DLD1 (cell line): ENCODE measurements around the gene CDV3.
"Not testable (repeated sequence)": the region's sequence is repeated elsewhere in the genome, so short reads cannot be mapped to it uniquely, and the experiment has no call there.

Experiments
- in situ Hi-C: cut with HindIII; loops from 2 replicates; pipeline ENCODE4 v1.10.0; 2017; ENCODE audit warnings: low sequenced_read_pairs

CDV3 gene

DNA sequence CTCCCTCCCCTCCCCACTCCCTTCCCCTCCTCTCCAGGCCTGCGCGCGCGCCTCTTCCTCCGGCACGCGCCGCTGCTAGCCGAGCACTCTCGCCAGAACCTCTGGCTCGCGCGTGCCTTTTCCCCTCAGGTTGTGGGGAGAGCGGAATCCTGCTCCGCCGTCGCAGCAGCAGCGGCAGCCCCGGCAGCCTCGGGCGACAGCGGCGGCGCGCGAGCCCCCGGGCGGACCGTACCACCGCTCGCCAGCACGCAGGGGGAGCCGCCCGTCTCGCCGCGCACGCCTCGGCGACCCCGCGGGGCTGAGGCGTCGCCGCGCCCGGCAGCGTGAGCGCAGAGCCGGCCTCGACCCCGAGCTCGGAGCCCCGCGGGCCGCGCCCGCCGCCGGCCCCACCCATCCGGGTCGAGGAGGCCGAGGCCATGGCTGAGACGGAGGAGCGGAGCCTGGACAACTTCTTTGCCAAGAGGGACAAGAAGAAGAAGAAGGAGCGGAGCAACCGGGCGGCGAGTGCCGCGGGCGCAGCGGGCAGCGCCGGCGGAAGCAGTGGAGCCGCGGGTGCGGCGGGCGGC, at the start of gene CDV3:
Gene CDV3 (plus strand): TSS at position 58 of the 566 bp plus-strand sequence. CDS start 359 bp downstream, at position 417.
- in situ Hi-C loops = no loop called here

DNA sequence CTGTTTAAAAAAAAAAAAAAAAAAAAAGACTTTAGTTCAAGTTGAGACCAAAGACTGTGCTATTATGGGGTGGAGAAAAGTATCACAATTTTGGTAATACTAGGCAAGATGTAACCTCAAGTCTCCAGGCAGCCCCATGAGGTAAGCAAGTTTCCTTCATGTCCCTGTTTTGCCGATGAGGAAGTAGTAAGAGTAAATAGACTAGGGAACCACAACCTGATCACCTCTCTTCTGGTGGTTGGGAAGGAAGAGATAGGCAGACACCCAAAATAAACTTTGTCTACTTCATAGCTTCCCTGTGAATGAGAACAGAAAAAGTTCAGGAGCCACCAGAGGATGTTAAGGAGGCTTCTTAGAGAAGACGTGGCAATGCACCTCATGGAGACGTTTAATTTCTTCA, 49.7 kb upstream of the CDV3 start:
- in situ Hi-C loops = not testable (repeated sequence)

GRCh38 chr3:133525435-133525834, 48.1 kb upstream of the CDV3 start:
- in situ Hi-C loops = no loop called here

GRCh38 chr3:133527081-133527715, 46.3 kb upstream of the CDV3 start:
- in situ Hi-C loops = no loop called here

DNA sequence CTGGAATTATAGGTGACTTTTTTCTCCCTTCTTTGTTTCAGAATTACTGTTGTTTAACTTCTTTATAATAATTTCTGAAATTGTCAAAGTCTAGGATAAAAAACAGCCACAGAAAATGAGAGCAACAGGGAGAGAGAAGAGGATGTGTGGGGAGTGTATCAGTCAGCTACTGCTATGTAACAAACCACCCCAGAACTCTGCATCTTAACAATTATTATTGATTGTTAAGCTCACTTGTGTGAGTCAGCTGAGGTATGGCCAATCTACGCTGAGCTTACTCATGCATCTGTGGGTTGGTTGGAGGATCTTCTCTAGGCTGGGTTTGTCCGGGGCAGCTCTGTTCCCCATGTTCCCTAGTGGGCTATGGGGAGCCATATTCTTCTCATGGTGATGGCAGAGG, 43.7 kb upstream of the CDV3 start:
- in situ Hi-C loops = no loop called here

DNA sequence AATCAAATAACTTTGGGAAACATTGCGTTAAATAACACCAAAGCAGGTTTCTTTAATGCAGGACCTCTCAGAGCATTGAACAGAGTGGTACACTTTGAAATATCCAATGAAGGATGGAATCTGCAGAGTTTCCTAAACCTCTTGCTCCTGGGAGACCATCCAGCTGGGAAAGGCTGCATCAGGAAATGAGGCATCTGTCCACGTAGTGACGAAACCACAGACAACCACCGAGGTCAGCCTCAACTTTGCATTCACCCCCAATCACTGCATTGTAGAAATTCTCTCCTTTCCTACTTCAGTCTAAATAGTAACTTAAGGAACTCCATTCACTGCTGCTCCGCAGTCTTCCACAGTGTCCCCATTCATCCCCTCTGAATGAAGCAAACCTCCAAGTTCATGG, 41.5 kb upstream of the CDV3 start:
- in situ Hi-C loops = no loop called here

DNA sequence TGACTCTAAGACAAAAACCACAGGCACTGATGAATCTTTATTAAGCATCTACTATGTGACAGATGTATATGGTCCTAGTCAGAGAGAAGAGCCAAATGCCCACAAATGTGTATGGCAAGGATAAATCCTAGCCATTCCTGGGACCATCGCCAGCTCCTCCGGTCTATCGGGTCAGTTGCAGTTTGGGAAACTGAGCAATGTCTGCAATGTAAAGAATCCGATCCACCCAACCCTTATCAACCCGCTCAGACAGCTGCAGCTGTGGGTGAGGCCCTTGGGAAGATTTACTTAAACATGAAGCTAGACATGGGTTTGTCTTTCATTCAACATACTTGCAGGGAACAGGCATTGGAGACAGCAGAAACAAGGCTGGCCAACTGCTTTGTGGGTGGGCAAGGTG, 40.5 kb upstream of the CDV3 start:
- in situ Hi-C loops = no loop called here

GRCh38 chr3:133535971-133536881, 37.3 kb upstream of the CDV3 start:
- in situ Hi-C loops = no loop called here

DNA sequence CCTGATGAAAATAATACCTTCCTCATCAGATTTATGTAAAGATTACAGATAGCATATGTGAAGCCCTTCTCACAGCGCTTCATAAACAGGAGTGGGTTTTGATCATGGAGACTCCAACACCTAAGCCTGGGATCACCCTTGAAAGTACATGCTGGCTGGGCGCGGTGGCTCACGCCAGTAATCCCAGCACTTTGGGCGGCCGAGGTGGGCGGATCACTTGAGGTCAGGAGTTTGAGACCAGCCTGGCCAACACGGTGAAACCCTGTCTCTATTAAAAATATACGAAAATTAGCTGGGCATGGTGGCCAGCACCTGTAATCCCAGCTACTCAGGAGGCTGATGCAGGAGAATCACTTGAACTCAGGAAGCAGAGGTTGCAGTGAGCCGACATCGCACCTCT, 36.4 kb upstream of the CDV3 start:
- in situ Hi-C loops = not testable (repeated sequence)

DNA sequence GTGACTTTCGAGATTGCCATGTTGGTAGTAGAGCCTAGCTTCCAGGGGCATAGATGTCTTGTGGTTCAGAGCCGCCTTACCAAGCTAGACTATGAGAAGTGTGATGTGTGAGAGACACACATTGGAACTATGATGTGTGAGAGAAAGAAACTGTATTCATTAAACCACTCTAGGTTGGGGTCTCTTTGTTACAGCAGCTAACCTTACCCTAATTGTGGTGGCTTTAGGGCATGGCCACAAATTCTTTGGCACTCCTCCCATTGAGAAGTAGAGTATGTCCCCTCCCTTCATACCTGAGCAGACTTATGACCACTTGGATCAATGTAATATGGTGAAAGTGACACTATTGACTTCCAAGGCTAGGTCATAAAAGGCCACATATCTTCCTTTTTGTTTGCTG, 35.3 kb upstream of the CDV3 start:
- in situ Hi-C loops = no loop called here

DNA sequence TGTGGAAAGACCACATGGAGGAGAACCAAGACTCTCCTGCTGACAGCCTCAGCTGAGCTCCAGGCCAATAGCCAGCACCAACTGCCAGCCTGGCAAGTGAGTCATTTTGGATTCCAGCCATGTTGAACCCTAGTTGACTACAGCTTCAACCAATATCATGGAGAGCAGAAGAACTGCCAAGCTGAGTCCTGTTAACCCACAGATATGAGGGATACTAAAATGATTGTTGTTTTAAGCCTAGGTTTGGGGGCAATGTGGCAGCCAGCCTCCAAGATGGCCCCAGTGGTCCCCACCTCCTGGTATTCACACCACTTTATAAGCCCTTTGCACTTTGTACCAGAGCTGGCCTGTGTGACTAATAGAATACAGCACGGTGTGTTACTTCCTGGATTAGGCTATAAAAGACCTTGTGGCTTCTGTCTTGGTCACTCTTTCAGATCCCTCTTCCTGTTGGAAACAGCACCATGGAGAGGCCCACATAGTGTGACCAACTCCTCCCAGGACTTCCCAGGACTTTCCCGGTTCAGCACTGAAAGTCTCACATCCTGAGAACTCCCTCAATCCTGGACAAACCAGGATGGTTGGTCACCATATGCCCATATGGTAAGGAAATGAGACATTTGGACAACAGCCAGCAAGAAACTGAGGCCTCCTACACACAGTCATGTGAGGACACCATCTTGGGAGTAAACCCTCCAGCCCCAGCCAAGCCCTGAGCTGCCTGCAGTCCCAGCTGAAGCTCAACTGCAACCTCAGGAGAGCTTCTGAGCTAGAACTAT, 32.4 kb upstream of the CDV3 start:
- in situ Hi-C loops = no loop called here

GRCh38 chr3:133542871-133543270, 30.6 kb upstream of the CDV3 start:
- in situ Hi-C loops = no loop called here

- in situ Hi-C loops = not testable (repeated sequence)
Observed at GRCh38 chr3:133544983-133545382, 28.5 kb upstream of the CDV3 start.

DNA sequence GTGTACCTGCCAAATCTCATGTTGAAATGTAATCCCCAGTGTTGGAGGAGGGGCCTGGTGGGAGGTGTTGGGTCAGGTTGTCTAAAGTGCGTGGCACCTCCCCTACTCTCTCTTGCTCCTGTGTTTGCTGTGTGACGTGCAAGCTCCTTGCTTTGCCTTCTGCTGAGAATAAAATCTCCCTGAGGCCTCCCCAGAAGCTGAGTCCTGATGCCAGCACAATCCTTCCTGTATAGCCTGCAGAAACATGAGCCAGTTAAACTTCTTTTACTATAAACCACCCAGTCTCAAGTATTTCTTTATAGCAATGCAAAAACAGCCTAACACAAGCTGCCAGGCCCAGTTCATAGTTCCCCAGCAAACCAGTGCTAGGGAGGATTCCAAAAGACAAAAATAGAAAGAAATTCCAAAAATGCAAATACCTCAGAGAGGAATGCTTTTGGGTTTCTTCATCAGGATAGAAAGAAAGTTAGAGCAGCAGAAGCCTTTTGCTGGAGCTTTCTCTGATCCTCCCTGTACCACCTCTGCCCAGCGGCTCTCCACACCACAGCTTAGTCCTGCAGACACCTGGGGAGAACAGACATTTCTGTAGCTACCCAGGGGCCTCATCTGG, 25.9 kb upstream of the CDV3 start:
- in situ Hi-C loops = no loop called here

DNA sequence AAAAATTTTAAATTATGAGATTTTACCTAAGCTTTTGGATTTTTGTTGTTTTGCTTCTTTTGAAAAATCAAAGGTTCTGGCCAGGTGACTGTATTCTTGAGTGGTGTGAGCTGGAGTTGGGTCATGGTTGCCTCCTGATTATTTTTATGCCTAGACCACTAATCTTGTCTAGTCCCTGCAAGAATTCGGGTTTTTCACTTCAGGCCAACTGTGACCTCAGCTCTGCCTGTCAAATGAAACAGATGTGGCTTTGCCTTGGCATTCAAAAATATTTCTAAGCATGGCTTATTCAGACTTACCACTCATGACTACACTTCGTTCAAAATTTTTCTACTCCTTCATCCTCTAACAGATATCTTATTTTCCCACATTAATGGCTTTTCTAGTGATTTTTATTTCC, 25.4 kb upstream of the CDV3 start:
- in situ Hi-C loops = no loop called here

DNA sequence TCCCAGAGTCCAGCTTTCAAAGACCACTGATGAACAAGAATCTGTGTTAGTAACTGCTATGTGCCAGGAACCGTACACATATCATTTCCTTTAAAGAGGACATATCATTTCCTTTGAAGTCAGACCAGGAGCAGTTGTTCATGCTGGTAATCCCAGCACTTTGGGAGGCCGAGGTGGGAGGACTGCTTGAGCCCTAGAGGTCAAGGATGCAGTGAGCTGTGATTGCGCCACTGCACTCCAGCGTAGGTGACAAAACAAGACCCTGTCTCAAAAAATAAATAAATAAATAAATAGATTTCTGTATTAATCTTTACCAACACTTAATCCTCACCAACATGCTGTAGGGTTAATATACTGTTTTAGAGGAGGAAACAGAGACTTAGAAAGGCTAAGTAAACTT, 23.9 kb upstream of the CDV3 start:
- in situ Hi-C loops = no loop called here

DNA sequence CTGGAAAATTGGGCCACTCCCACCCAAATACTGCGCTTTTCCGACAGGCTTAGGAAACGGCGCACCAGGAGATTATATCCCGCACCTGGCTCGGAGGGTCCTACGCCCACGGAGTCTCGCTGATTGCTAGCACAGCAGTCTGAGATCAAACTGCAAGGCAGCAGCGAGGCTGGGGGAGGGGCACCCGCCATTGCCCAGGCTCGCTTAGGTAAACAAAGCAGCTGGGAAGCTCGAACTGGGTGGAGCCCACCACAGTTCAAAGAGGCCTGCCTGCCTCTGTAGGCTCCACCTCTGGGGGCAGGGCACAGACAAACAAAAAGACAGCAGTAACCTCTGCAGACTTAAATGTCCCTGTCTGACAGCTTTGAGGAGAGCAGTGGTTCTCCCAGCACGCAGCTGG, 21.9 kb upstream of the CDV3 start:
- in situ Hi-C loops = not testable (repeated sequence)

GRCh38 chr3:133561679-133562078, 11.8 kb upstream of the CDV3 start:
- in situ Hi-C loops = no loop called here

DNA sequence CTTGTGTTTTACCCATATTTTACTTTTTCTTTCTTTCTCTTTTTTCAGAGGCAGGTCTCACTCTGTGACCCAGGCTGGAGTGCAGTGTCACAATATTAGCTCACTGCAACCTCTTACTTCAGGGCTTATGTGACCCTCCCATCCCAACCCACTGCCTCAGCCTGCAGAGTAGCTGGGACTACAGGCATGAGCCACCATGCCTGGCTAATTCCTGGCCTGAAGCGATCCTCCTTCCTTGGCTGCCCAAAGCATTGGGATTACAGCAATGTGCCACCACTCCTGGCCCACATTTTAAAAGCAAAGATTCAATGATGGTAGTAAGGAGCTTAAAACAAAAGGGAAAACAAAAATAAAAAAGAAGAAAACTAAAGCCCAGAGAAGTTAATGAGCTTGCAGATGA, 11.1 kb upstream of the CDV3 start:
- in situ Hi-C loops = no loop called here

DNA sequence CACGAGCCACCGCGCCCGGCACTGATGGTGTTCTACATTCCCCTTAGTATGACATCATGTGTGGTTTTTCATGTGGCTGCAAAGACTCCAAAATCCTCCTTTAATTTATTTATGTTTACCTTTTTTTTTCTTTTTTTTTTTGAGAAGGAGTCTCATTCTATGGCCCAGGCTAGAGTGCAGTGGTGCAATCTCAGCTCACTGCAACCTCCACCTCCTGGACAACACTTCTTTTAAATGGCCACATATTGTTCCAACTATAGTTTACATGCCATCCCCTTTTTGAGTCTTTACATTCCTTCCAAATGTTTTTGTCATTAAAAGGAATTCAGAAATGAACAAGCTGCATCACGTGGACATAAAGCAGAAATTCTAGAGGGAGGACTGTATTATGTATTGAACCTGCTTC, 10.3 kb upstream of the CDV3 start:
- in situ Hi-C loops = no loop called here

DNA sequence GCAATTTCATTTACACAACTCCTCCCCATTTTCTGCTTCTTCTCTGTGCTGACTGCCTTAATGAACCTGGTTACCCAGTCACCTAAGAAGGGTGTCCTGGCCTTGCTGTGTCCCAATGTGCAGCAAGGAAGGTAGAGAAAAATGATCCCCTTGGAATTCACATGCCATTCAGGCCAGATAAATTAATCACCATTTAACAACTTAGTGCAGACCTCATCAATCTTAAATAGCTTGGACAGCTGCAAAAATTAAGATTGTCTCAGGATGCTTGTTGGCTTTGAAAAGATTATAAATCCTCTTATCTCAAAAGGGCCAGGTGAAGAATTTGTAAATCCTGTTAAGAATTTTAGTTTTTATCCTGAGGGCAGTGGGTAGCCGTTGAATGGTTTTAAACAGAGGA, 9.7 kb upstream of the CDV3 start:
- in situ Hi-C loops = no loop called here
